ENCODE measurements around the gene ZNF628. TPM values are rescaled to one million over a fixed set of nuclear protein-coding genes. Genes with fewer than 3 reads are reported as not detected.

ZNF628 gene
- total and polyA plus RNA-seq, 2 of the 8 experiments (the other 6 are each of a cell fraction or from before 2014, with no cell fraction given) = 1.7 to 10.8 TPM

DNA sequence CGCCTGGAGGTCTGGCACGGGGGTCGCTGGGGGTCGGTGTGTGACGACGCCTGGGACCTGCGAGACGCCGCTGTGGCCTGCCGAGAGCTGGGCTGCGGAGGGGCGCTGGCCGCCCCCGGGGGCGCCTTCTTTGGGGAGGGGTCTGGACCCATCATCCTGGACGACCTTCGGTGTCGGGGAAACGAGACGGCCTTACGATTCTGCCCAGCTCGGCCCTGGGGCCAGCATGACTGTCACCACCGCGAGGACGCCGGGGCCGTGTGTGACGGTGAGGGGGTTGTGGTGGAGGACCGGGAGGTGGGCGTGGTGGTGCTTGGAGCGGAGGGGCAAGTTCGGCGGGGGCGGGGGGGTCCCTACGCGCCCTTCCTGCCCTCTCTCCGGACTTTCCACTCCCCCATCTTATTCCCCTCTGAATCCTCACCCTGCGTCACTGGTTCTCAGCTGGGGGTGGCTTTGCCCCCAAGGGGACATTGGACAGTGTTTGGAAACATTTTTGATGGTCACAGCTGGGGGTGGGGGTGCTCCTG is 17.3 kb downstream of the ZNF628 start:
- FAIRE-seq (no peak), DNase-seq (ENCODE audit: low read depth in 1 of 2, low spot score in 2 of 2) (no peak)
- Histone ChIP-seq H3K27me3 (replicated peaks in 1 of 4; ENCODE audit: control insufficient read depth in 3 of 4, extremely low read depth in 1 of 4, insufficient read depth in 3 of 4, low read length in 3 of 4) (no peaks in the 10 kb centered on the region; a peak in 2 of 7 replicates), H3K79me1 (ENCODE audit: low read depth, low read length) (no peaks in the 10 kb centered on the region), H3K4me1 (replicated peaks in 1 of 4; ENCODE audit: control insufficient read depth in 3 of 4, insufficient read depth in 4 of 4, low read length in 3 of 4) (peaks cover 0 to 19% (median 12%) of the 10 kb centered on the region in 4 experiments; a peak in 6 of 7 replicates), H2AK5ac (ENCODE audit: low read depth, low read length) (no peak overlapping the region), H3K27ac (ENCODE audit: low read depth, low read length) (no peak overlapping the region), H3K9me3 (ENCODE audit: insufficient read depth in 2 of 2, low read depth in 1 of 2, low read length in 1 of 2) (no peaks in the 10 kb centered on the region), H3K4me3 (ENCODE audit: extremely low read depth in 1 of 4, insufficient read depth in 2 of 4, low read depth in 3 of 4, low read length in 4 of 4) (no peak overlapping the region), H2BK20ac (ENCODE audit: low read length) (no peak overlapping the region), H3K4ac (replicated peaks; ENCODE audit: insufficient read length, low read depth, low read length) (no peak overlapping the region), H3K79me2 (ENCODE audit: control insufficient read depth in 1 of 2, insufficient read depth in 2 of 2, low read length in 2 of 2) (no peaks in the 10 kb centered on the region), H3K36me3 (ENCODE audit: control insufficient read depth in 2 of 4, insufficient read depth in 4 of 4, low read length in 3 of 4) (no peaks in the 10 kb centered on the region), H2BK12ac (ENCODE audit: low read depth, low read length) (no peak overlapping the region), H2BK15ac (ENCODE audit: low read length) (no peak overlapping the region), H3K9ac (replicated peaks in 1 of 4; ENCODE audit: extremely low read depth in 1 of 4, low read depth in 3 of 4, low read length in 3 of 4) (no peak overlapping the region), H2BK5ac (ENCODE audit: low read depth, low read length) (no peak overlapping the region), H4K20me1 (replicated peaks in 1 of 2; ENCODE audit: control insufficient read depth in 1 of 2, insufficient read depth in 2 of 2, low read length in 2 of 2) (no peaks in the 10 kb centered on the region), H3K4me2 (ENCODE audit: insufficient read depth in 1 of 2, low read depth in 2 of 2, low read length in 2 of 2) (no peak overlapping the region), H2AFZ (ENCODE audit: low read length) (no peak overlapping the region), H3K56ac (replicated peaks; ENCODE audit: insufficient read length, low read depth, low read length) (no peak overlapping the region), H3K23ac (ENCODE audit: insufficient read length) (no peak overlapping the region), H4K8ac (ENCODE audit: extremely low read depth, insufficient read depth, low read length) (peak overlapping the region; percentile 19), H3K18ac (ENCODE audit: extremely low read depth, low read length) (no peak overlapping the region; the same call in 1 of the 2 replicates), H2BK120ac (replicated peaks; ENCODE audit: low read depth, low read length) (no peak overlapping the region), H4K5ac (ENCODE audit: insufficient read length, low read depth, low read length) (no peak overlapping the region), H4K91ac (replicated peaks; ENCODE audit: insufficient read length, low read length) (no peak overlapping the region), H3K23me2 (ENCODE audit: low read depth, low read length) (no peaks in the 10 kb centered on the region; the same call in 1 of the 2 replicates), H3K14ac (ENCODE audit: insufficient read length) (no peak overlapping the region)
- ChIA-PET POLR2A (ENCODE audit: partially characterized antibody) (interaction anchor here (0.6 to 7.5 kb wide), 7 partner anchors 10 to 138 kb away, joined by 3 to 57 read pairs (median 4); partner anchors contain the start of genes NAT14 and ZNF628), CTCF (ENCODE audit: partially characterized antibody) (interaction anchor here (1.2 to 2.2 kb wide), 4 partner anchors 11 to 333 kb away, joined by 3 to 17 read pairs (median 8); no protein-coding TSS in a partner anchor)
- TF ChIP-seq ZNF274 (IDR thresholded peaks at IDR 0.05; ENCODE audit: borderline replicate concordance, extremely low read depth, low read length) = no peak
- TF ChIP-seq NRF1 (IDR thresholded peaks at IDR 0.05; ENCODE audit: low read depth, low read length) = no peak
- TF ChIP-seq HDAC2 (IDR thresholded peaks at IDR 0.05; ENCODE audit: borderline replicate concordance in 1 of 2, low read depth in 2 of 2, low read length in 2 of 2) = no peak
- TF ChIP-seq JUND (IDR thresholded peaks at IDR 0.05; ENCODE audit: low read length) = no peak
- no peak for TF ChIP-seq KDM1A (IDR thresholded peaks at IDR 0.05; ENCODE audit: borderline replicate concordance, low read length)
- 91% methylated on average over 18 of the region's 38 CpGs; no CpG with 5 or more reads in 1 of the 2 experiments for WGBS, 2 experiments (ENCODE audit: extremely low coverage in 1 of 2, insufficient coverage in 1 of 2, insufficient read length in 1 of 2, insufficient replicate concordance in 2 of 2, low coverage in 1 of 2, low lambda C conversion rate in 2 of 2, missing lambda C conversion rate in 1 of 2)
